Adipocyte (in vitro differentiated cells): Measurements from ENCODE around the gene PTPRK.

Experiments
- DNase-seq: peaks from one replicate; pipeline ENCODE4 v3.0.0-alpha.2; 2015; ENCODE audit warnings: low read depth
- H3K27me3 ChIP-seq: replicated peaks from 2 replicates; pipeline ENCODE4 v1.7.0; 2013; ENCODE audit warnings: mild to moderate bottlenecking, low read length, moderate library complexity; ENCODE audit not compliant: control insufficient read depth, insufficient read depth
- H3K36me3 ChIP-seq: 2 replicates; pipeline ENCODE4 v1.7.0; 2013; ENCODE audit warnings: low read length, mild to moderate bottlenecking, moderate library complexity; ENCODE audit not compliant: control insufficient read depth, insufficient read depth, severe bottlenecking
- H3K4me1 ChIP-seq: 2 replicates; pipeline ENCODE4 v1.7.0; 2013; ENCODE audit warnings: mild to moderate bottlenecking, low read length, moderate library complexity; ENCODE audit not compliant: control insufficient read depth, insufficient read depth
- H3K4me3 ChIP-seq: 2 replicates; pipeline ENCODE4 v1.7.0; 2013; ENCODE audit warnings: mild to moderate bottlenecking, low read length, moderate library complexity
- H3K9ac ChIP-seq: 2 replicates; pipeline ENCODE4 v1.7.0; 2013; ENCODE audit warnings: mild to moderate bottlenecking, low read length, moderate library complexity
- H3K9me3 ChIP-seq: 2 replicates; pipeline ENCODE4 v1.7.0; 2013; ENCODE audit warnings: mild to moderate bottlenecking, low read length, moderate library complexity; ENCODE audit not compliant: control insufficient read depth

The PTPRK gene

GRCh38 chr6:128427139-128427538 lies 93.3 kb downstream of the PTPRK start:
- no peaks in the 10 kb centered on the region for H3K9me3 ChIP-seq
- no peaks in the 10 kb centered on the region for H3K27me3 ChIP-seq
- no peak overlapping the region for H3K9ac ChIP-seq
- no peaks in the 10 kb centered on the region for H3K36me3 ChIP-seq
- H3K4me3 ChIP-seq = no peak overlapping the region
- no peak for DNase-seq
- peaks cover 13% of the 10 kb centered on the region for H3K4me1 ChIP-seq

- Histone ChIP-seq H3K27me3 (no peaks in the 10 kb centered on the region), H3K4me1 (peaks cover 5% of the 10 kb centered on the region), H3K9ac (no peak overlapping the region), H3K4me3 (no peak overlapping the region), H3K9me3 (no peaks in the 10 kb centered on the region), H3K36me3 (no peaks in the 10 kb centered on the region)
- no peak for DNase-seq
Observed at GRCh38 chr6:128425856-128426255, 94.5 kb downstream of the PTPRK start.

- Histone ChIP-seq H3K9me3 (no peaks in the 10 kb centered on the region), H3K27me3 (no peaks in the 10 kb centered on the region), H3K36me3 (no peaks in the 10 kb centered on the region), H3K4me1 (peaks cover 5% of the 10 kb centered on the region), H3K4me3 (no peak overlapping the region), H3K9ac (no peak overlapping the region)
- no peak for DNase-seq
Observed at GRCh38 chr6:128422871-128423270, 97.5 kb downstream of the PTPRK start.

GRCh38 chr6:128422200-128422599 lies 98.2 kb downstream of the PTPRK start:
- Histone ChIP-seq H3K27me3 (no peaks in the 10 kb centered on the region), H3K9ac (no peak overlapping the region), H3K36me3 (no peaks in the 10 kb centered on the region), H3K4me3 (no peak overlapping the region), H3K9me3 (no peaks in the 10 kb centered on the region), H3K4me1 (peaks cover 5% of the 10 kb centered on the region)
- no peak for DNase-seq

GRCh38 chr6:128421788-128422187 lies 98.6 kb downstream of the PTPRK start:
- Histone ChIP-seq H3K9ac (no peak overlapping the region), H3K9me3 (no peaks in the 10 kb centered on the region), H3K4me3 (no peak overlapping the region), H3K27me3 (no peaks in the 10 kb centered on the region), H3K4me1 (peaks cover 5% of the 10 kb centered on the region), H3K36me3 (no peaks in the 10 kb centered on the region)
- no peak for DNase-seq

- Histone ChIP-seq H3K9me3 (no peaks in the 10 kb centered on the region), H3K4me1 (peaks cover 3% of the 10 kb centered on the region), H3K36me3 (no peaks in the 10 kb centered on the region), H3K27me3 (no peaks in the 10 kb centered on the region), H3K9ac (no peak overlapping the region), H3K4me3 (no peak overlapping the region)
- DNase-seq = no peak
Observed at GRCh38 chr6:128417698-128418097, 102.7 kb downstream of the PTPRK start.

GRCh38 chr6:128415387-128415786 lies 105.0 kb downstream of the PTPRK start:
- Histone ChIP-seq H3K9me3 (no peaks in the 10 kb centered on the region), H3K4me1 (peaks cover 3% of the 10 kb centered on the region), H3K4me3 (no peak overlapping the region), H3K27me3 (no peaks in the 10 kb centered on the region), H3K36me3 (no peaks in the 10 kb centered on the region), H3K9ac (no peak overlapping the region)
- DNase-seq = no peak

- no peaks in the 10 kb centered on the region for H3K9me3 ChIP-seq
- no peak overlapping the region for H3K9ac ChIP-seq
- DNase-seq = no peak
- H3K4me1 ChIP-seq = peaks cover 3% of the 10 kb centered on the region
- no peaks in the 10 kb centered on the region for H3K36me3 ChIP-seq
- no peak overlapping the region for H3K4me3 ChIP-seq
- no peaks in the 10 kb centered on the region for H3K27me3 ChIP-seq
Observed at GRCh38 chr6:128414943-128415342, 105.5 kb downstream of the PTPRK start.

GRCh38 chr6:128413291-128413690 lies 107.1 kb downstream of the PTPRK start:
- H3K4me3 ChIP-seq = no peak overlapping the region
- H3K27me3 ChIP-seq = no peaks in the 10 kb centered on the region
- H3K36me3 ChIP-seq = no peaks in the 10 kb centered on the region
- no peak overlapping the region for H3K9ac ChIP-seq
- DNase-seq = peak; percentile 53
- H3K9me3 ChIP-seq = no peaks in the 10 kb centered on the region
- H3K4me1 ChIP-seq = peaks cover 3% of the 10 kb centered on the region

GRCh38 chr6:128412680-128413079 lies 107.7 kb downstream of the PTPRK start:
- no peaks in the 10 kb centered on the region for H3K36me3 ChIP-seq
- DNase-seq = no peak
- H3K27me3 ChIP-seq = no peaks in the 10 kb centered on the region
- no peaks in the 10 kb centered on the region for H3K9me3 ChIP-seq
- no peak overlapping the region for H3K9ac ChIP-seq
- no peak overlapping the region for H3K4me3 ChIP-seq
- peaks cover 3% of the 10 kb centered on the region for H3K4me1 ChIP-seq

GRCh38 chr6:128410584-128410983 lies 109.8 kb downstream of the PTPRK start:
- H3K9ac ChIP-seq = no peak overlapping the region
- H3K27me3 ChIP-seq = no peaks in the 10 kb centered on the region
- H3K36me3 ChIP-seq = peaks cover 3% of the 10 kb centered on the region
- peaks cover 3% of the 10 kb centered on the region for H3K4me1 ChIP-seq
- no peak overlapping the region for H3K4me3 ChIP-seq
- no peaks in the 10 kb centered on the region for H3K9me3 ChIP-seq
- DNase-seq = no peak

- H3K4me1 ChIP-seq = no peaks in the 10 kb centered on the region
- peaks cover 3% of the 10 kb centered on the region for H3K36me3 ChIP-seq
- H3K27me3 ChIP-seq = no peaks in the 10 kb centered on the region
- no peak overlapping the region for H3K4me3 ChIP-seq
- no peaks in the 10 kb centered on the region for H3K9me3 ChIP-seq
- no peak overlapping the region for H3K9ac ChIP-seq
- DNase-seq = no peak
Observed at GRCh38 chr6:128409003-128409402, 111.4 kb downstream of the PTPRK start.
